Stimulated activated CD8-positive, alpha-beta memory T cell treated with anti-CD3 and anti-CD28 coated beads, Interleukin-15, amount 100 ng/mL, for 1 hour (primary cell): ENCODE measurements around the gene OR52H1.
"Not testable (repeated sequence)": the region's sequence is repeated elsewhere in the genome, so short reads cannot be mapped to it uniquely, and the experiment has no call there.

Experiments
- DNase-seq: peaks from one replicate; pipeline ENCODE4 v3.0.0-alpha.2; 2020; ENCODE audit warnings: low read depth

OR52H1 gene

DNA sequence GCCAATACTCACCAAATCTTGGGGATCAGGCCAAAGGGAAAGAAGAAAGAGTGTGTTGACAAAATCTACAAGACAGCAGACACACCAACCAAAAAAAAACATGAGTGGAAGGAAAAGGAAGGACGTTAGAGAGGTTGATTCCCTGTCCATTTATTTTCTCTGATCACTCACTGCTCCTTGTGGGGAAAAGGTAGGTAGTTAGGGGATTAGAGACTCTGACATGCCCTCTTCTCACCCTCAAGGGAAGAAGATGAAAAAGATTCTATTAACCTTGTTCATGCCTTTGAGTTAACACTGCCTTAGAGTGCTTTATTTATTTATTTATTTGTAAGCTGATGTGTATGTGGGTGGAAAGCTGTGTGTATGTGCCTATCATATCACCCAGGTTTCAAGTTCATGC is at the start of gene OR52H1:
Gene OR52H1 (minus strand): TSS at position 101 of the 400 bp plus-strand sequence. CDS start 3,035 bp downstream, outside the sequence.
- no peak for DNase-seq

DNA sequence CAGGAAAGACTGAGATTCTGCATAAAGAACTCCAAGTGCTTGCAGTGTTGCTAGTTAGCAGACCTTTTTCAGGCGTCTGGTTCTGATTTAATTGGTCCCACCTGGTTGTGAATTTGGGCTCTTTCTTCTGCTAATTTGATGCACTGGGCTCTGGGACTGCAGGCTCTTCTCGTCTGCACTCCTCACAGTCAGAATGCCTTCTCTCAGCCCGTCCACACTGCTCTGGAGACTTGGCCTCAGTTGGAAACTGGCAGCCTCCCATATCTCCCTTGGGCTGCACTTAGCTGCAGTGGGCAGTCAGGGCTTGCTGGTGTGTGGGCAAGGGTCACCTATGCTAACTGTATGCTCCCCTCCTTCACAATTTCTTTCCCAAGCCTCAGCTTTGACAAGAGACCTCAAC is 49.6 kb upstream of the OR52H1 start:
- no peak for DNase-seq

DNA sequence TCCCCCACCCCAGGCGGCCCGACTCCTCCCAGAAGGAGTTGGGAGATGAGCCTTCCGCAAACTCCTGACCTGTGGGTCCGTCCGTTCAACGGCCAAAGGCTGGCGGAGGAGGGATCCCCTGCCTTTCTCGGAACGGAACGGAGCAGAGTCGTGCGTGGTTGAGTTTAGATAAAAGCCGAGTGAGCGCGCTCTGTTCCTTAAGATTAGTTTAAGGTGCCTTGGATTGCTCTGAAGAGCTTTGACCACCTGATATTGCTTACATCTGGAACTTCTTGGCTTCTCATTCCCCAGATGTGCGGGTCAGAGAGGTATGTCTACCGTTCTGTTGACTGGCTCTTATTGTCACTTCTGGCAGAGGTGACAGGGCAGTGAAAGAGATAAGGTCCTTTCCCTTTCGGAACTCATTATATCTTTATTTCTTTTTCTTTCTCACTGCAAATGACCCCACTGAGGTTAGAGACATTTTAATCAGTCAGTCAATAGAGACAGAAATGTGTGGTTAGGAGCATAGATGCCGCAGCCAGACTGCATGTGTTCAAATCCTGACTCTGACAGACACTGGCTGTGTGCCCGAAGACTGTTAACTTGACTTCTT is 48.4 kb upstream of the OR52H1 start, which contains the start of gene TRIM6:
Gene TRIM6 (plus strand): TSS at position 31 of the 595 bp plus-strand sequence. CDS start 261 bp downstream, at position 292.
- no peak for DNase-seq

DNA sequence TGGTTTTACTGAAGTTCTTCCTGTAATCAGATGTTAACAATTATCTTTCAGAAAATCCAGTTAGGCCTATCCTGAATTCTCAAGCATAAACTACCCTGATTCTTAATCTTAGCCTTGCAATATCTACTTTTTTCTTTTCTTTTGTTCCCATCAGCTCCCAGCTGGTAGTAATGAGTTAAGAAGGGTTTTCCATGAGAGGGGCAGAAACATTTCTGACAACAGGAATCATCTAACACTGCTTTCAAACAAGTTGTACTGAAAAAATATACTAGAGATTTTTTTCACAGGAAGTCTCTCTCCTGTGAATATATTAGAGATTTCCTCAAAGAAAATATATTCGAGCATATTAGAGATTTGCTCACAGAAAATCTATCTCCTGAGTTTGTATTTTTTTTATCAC is 44.8 kb upstream of the OR52H1 start:
- no peak for DNase-seq

DNA sequence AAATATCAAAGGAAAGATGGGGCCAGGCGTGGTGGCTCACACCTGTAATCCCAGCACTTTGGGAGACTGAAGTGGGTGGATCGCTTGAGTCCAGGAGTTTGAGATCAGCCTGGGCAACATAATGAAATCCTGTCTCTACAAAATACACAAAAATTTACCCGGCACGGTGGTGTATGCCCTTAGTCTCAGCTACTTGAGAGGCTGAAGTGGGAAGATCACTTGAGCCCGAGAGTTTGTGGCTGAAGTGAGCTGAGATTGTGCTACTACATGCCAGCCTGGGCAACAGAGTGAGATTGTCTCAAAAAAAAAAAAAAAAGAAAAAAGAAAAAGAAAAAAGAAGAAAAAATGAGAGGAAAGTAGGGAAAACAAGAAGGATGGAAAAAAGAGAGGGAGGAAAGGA is 44.3 kb upstream of the OR52H1 start:
- DNase-seq = no peak

DNA sequence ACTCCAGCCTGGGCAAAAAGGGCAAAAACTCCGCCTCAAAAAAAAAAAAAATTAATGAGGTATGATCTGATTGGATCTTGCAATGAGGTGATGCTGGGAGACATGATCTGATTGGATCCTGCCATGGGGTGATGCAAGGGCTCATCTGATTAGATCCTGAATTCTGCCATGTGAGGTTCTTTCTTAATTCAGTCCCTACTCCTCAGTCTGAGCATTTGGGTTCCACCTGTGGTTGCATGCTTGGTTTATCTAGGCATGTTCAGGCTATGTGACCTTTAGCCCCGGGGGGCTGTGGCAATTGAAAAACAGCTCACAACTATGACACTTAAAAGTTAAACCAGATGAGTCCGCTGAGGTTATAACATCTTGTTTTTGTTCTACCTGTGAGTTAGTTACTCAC is 43.3 kb upstream of the OR52H1 start:
- no peak for DNase-seq

DNA sequence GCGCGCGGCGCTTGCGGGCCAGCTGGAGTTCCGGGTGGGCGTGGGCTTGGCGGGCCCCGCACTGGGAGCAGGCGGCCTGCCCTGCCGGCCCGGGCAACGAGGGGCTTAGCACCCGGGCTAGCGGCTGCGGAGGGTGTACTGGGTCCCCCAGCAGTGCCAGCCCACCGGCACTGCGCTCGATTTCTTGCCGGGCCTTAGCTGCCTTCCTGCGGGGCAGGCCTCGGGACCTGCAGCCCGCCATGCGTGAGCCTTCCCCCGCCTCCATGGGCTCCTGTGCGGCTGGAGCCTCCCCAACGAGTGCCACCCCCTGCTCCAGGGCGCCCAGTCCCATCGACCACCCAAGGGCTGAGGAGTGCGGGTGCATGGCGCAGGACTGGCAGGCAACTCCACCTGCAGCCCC is 41.6 kb upstream of the OR52H1 start:
- DNase-seq = not testable (repeated sequence)

DNA sequence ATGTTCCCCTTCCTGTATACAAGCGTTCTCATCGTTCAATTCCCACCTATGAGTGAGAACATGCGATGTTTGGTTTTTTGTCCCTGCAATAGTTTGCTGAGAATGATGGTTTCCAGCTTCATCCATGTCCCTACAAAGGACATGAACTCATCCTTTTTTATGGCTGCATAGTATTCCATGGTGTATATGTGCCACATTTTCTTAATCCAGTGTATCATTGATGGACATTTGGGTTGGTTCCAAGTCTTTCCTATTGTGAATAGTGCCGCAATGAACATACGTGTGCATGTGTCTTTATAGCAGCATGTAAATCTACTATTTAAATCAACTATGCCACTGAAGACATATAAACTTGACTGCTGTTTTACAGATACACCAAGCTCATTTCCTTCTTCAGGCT is 36.1 kb upstream of the OR52H1 start:
- not testable (repeated sequence) for DNase-seq

DNA sequence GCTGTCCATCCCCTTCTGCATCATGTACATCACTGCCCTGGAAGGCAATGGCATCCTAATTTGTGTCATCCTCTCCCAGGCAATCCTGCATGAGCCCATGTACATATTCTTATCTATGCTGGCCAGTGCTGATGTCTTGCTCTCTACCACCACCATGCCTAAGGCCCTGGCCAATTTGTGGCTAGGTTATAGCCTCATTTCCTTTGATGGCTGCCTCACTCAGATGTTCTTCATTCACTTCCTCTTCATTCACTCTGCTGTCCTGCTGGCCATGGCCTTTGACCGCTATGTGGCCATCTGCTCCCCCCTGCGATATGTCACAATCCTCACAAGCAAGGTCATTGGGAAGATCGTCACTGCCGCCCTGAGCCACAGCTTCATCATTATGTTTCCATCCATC is 32.7 kb upstream of the OR52H1 start:
- no peak for DNase-seq

DNA sequence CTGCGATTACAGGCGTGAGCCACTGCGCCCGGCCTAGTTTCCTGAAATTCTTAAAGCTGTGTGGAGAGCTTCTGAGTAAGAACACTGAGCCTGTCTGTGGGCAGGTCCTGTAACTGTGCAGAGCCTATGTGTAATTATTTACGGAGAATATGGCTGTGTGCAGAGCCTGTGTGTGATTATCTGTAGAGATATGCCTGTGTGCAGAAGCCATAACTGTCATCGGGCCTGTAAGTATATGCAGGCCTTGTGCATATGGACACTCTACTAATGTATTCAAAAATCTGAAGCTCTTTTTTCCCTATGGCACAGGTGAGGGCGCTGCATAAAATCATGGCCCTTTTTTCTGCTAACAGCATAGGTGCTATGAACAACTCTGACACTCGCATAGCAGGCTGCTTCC is 32.2 kb upstream of the OR52H1 start, which contains the start of gene OR52B6:
Gene OR52B6 (plus strand): TSS at position 301 of the 400 bp plus-strand sequence. CDS start 0 bp downstream, at position 301.
- no peak for DNase-seq

DNA sequence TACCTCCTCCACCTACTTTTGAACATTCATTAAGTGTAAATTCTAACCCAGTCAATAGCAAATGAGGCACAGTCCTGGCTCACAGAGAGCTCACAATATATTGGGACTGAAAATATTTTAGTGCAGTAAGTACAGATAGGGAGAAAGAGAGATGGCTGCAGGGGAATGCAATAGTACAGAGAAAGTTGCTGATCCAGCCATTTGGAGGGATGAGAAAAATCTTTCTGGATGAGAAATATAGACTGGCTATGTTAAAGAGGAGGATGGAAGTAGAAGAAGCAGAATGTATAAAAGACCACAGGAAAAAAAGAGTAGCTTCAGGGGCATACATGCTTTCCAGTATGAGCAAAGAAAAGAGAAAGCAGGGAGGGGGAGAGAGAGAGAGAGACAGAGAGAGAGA is 28.8 kb upstream of the OR52H1 start:
- no peak for DNase-seq

DNA sequence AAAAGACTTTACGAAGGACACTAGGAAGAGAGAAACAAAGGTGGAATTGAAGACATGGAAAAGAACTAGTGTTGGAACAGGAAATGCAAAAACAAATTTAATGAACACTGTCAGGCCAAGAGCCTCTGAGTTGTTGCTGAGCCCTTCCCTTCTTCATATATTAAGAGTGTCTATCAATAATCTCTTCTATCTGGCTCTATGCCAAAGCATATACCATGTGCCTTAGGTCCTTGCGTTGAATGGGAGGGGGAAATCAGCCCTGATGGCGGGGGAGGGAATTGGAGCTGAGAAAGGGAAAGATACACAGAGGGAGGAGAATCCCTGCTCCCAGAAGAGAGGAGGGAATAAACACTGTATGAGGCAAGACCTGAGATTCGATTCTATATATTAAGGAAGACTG is 26.8 kb upstream of the OR52H1 start:
- no peak for DNase-seq

DNA sequence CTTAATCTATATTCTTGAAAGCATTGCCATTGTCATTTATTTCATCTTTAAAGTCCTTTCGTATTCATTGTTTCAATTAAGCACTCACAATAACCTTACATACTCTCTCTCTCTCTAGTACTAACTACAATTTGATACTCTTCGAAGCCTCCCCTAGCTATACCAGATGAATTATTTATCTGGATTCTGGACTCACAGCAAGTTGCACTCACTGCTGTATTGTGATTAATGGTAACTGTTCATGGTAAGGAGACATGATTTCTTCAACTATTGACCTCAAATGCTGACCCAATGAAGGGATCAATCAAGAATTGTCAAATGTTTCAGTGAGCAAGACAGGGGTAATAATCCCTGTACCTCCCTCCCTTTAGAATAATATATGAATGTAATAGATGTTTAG is 26.3 kb upstream of the OR52H1 start:
- no peak for DNase-seq

DNA sequence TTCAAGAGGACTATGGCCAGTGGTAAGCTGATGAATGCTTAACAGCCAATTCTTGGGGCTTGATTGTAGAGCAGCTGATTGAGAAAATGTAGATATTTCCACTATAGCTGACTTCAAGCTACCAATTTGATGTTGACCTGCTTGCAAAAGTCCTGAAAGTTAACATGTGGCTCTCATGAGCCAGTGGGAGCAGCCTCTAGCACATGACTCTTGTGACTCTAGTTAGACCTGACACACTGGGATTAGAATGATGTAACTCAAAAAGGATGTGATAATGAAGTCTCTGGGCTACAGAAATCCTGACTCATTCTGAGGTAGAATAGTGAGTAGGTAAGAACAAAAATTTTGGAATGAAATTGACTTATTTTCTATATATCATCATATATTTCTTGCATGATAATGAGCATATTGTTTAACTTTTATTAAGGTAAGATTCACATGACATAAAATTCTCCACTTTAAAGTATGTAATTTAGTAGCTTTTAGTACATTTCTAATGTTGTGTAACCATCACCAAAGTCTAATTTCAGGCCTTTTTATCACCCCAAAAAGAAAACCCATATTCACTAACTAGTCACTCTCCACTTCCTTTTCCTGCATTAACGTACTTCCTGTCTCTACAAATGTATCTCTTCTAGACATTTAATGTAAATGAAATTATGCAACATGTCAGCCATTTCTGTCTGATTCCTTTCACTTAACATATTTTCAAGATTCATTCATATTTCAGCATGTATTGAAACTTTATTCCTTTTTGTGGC is 16.1 kb upstream of the OR52H1 start:
- no peak for DNase-seq

DNA sequence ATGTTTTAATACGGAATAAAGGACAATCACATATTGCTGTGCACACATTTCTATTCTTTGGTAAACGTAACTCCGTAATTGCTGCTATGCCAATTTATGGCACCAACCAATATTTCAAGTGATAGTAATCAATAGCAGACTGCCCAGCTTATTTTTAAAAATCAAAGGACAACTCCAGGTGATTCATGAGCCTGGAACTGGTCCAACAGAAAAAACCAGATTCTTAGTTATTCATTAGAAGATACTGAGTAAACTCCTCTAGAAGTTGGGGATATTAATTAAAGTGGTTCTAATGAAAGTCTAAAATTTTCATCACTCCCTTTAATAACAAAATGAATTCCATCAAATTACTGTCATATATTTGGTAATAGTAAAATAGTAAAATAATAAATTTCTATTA is 9.4 kb upstream of the OR52H1 start:
- DNase-seq = no peak

DNA sequence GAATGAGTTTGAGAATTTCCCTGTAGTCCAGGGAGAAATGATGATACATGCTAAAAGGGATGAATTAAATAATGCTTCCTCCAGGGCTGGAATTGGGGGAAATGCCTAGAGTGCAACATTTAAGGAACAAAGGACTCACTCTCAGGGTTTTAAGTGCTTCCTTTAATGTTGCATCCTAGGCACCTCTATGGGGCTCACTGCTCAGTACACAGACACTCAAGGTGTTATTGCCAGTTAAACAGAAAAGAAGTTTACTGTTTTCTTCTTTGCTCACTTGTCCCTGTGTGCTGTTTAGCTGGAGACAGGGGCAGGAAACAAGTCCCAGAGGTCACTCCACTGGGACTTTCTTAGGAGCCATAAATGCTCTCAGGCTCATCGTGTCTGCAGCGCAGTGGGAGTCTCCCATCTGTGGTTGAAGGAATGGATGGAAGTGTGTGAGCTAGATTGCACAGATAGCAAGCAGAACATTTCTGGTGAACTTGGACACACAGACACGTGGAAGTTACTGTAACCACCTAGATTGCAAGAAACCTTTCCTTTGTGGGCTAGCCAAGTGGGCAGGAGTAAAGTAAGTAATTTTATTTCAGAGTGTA is 8.4 kb upstream of the OR52H1 start:
- no peak for DNase-seq

DNA sequence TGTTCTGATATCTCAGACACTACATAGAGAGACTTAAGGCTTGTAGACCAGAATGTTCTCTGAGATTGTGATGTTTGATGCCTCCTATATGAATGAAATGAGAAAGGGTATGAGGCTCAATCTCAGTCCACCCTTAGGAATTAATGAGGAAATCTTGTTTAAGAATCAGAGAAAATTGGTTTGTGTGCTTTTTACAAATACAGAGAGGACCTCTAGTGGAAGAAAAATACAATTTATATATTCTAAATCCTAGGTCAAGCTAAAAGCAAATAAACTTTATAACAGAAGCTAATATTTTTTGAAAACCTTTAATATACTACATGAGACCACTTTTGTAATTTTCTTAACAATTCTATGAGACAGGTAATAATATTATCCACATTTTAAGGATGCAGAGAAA is 5.0 kb upstream of the OR52H1 start:
- no peak for DNase-seq

DNA sequence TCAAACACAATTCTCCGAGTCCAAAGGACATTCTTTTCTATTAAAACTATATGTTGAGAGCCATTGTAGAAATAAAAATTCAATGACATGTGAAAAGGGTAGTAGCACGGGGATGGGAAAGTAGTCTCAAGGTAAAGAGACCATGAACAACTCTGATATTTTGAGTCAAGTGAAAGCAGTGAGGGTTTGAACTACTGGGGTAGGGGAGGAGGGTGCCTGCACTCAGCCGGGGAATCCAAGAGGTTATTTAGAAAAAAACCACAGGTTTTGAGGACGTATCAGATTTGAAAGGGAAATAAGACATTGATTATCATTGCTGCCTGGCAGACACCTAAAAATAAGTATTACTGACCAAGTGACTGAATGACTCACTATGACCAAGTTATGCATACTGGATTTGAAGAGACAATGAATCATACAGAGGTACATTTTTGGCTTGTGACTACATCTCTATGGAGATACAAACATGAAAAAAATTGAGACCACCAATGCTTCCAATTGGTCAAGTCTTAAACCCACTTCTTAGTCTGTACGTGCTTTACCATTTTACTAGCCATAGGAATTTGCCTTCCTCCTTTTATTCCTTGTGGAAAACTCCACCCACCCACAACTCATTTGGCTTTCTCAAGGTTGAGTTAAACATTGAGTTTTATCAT is 2.2 kb upstream of the OR52H1 start:
- DNase-seq = no peak

DNA sequence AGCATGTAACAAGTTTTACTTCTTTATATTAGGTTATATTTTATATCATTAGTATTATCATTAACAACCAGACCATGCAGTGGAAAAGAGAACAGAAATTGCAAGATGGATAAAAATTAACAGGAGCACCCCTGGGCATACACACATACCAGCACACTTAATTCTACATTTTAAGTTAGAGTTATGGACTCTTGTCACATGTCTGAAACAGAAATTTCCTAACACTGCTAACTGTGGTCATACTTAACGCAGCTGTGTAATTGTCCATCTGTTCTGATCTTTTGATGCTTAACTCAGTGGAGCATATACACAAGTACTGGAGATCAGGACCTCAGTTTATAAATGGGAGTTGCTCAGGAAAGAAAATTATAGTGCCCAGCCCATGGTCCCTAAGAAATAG is 358 bp downstream of the OR52H1 start:
- no peak for DNase-seq

DNA sequence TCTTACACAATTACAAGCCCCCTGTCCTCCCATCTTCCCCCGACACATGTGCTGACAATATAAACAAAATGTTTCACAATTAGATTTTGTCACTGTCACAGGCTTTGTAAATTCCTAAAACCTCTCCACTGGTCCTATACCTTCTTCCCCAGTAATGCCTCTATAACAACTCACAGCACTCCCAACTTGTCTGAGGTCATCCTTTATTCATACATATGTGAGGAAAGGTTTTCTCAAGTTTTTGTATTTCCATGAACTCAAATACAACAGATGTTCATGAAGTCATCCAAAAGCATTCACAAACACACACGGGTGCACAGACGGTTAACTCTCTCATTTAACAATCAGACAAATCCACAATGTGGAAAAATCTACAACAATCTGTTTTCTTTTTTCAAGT is 1.9 kb downstream of the OR52H1 start:
- DNase-seq = no peak

DNA sequence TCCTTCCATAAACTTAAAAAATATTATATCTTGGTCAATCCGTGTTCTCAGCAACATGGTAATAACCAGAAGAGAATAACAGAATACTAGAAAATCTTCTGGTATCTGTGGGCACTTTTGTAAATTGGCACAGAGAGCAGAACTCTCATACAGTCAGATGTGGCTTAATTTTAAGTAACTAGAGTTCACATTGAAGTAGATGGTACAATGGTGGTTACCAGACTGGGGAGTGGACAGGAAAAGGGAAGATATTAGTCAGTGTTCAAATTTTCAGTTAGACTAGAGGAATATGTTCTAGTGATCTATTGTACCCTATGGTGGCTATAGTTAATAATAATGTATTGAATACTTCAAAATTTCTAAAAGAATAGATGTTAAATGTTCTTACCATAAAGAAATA is 6.9 kb downstream of the OR52H1 start:
- DNase-seq = no peak

DNA sequence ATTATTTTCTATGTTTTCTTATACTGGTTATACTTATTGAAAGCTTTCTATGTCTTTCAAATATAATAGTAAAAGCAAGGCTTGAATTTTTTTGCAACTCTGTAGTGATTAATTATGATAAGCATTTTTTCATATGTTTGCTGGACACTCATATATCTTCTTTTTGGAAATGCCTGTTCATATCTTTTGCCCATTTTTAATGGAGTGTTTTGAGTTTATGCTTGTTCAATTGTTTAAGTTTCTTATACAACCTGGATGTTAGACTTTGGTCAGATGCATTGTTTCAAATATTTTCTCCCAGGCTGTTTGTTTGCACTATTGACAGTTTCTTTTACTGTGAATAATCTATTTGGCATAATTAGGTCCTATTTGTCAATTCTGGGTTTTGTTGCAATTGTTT is 11.9 kb downstream of the OR52H1 start:
- DNase-seq = no peak

DNA sequence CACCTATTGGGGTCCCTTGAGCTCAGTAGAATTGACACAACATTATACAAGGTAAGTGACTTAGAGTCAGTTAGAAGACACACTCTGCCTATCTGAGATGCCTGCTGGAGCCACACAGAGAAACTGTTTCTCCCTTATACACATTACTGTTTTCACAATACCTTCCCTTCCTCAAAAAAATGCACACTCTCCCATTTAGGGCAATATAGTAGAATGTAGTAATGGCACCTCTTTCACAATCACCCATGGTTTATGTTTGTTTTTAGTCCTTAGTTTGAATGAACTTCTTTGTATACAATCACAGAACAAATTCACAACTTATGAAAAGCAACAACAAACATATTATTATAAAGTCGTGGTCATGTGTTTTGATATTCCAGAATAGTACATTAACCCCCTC is 14.3 kb downstream of the OR52H1 start:
- no peak for DNase-seq
